ENCODE results near the gene EIF2A.

- TF ChIP-seq CTCF (IDR thresholded peaks at IDR 0.05; ENCODE audit: insufficient read depth, low read length, poor library complexity, severe bottlenecking) (no peak), EZH2phosphoT487 (conservative IDR thresholded peaks at IDR 0.05; ENCODE audit: low read length) (no peak)
These were observed 56.0 kb downstream of the EIF2A start for GRCh38 chr3:150602426-150603152.
